ENCODE results near the gene VDAC1.

- TF ChIP-seq POLR2A (IDR thresholded peaks at IDR 0.05) (no peak), EP300 (IDR thresholded peaks at IDR 0.05; ENCODE audit: low read depth) (no peak), CTCF (IDR thresholded peaks at IDR 0.05) (no peak)
Observed at GRCh38 chr5:133924221-133924920, 80.4 kb downstream of the VDAC1 start.
